Activated CD4-positive, alpha-beta T cell treated with anti-CD3 and anti-CD28 coated beads for 24 hours (primary cell): Measurements from ENCODE around the gene ITGB5.
"Not testable (repeated sequence)": the region's sequence is repeated elsewhere in the genome, so short reads cannot be mapped to it uniquely, and the experiment has no call there.

Experiments used
- DNase-seq, 2 donors: peaks; one replicate each; pipeline ENCODE4 v3.0.0-alpha.2; 2020; ENCODE audit warnings: low read depth in 2 of 2

The ITGB5 gene

DNA sequence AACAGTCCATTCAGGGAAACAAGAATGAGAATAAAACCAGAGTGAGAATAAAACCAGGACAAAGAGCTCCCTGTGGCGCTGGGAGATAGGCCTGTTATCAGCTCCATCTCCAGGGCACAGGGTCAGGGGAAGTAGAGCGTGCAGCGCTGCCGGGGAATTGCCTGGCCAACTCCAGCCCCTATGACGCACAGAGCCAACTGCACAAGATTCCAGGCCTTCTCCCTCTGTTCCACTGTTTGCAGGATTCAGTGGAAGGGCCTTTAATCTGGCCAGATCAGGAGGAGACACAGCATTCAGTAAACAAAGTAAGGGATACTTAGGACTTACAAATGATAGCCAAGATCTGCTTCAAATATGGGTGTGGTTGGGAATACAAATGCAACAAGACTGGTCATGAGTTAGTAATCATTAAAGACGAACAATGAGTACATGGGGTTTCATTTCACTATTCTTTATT, 49.4 kb downstream of the ITGB5 start:
- DNase-seq, result no peak

- no peak for DNase-seq
Observed at GRCh38 chr3:124837065-124837464, 50.1 kb downstream of the ITGB5 start.

DNA sequence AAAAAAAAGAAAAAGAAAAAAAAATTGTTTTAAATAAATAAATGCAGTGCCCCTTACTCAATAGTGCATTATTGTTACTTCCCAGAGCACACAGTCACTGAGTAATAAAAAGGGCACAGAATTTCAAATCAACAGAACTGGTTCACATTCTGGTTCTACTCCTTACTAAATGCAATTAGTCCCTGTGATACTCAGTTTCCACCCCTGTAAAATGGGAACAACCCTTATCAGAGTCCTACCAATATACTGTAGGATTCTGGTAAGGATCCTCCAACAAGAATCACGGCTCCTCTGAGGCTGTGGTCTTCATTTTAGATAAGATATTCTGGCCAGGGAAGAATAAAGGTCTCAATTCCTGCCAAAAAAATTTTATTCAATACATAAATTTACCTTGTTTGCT, 50.7 kb downstream of the ITGB5 start:
- DNase-seq, result no peak

DNA sequence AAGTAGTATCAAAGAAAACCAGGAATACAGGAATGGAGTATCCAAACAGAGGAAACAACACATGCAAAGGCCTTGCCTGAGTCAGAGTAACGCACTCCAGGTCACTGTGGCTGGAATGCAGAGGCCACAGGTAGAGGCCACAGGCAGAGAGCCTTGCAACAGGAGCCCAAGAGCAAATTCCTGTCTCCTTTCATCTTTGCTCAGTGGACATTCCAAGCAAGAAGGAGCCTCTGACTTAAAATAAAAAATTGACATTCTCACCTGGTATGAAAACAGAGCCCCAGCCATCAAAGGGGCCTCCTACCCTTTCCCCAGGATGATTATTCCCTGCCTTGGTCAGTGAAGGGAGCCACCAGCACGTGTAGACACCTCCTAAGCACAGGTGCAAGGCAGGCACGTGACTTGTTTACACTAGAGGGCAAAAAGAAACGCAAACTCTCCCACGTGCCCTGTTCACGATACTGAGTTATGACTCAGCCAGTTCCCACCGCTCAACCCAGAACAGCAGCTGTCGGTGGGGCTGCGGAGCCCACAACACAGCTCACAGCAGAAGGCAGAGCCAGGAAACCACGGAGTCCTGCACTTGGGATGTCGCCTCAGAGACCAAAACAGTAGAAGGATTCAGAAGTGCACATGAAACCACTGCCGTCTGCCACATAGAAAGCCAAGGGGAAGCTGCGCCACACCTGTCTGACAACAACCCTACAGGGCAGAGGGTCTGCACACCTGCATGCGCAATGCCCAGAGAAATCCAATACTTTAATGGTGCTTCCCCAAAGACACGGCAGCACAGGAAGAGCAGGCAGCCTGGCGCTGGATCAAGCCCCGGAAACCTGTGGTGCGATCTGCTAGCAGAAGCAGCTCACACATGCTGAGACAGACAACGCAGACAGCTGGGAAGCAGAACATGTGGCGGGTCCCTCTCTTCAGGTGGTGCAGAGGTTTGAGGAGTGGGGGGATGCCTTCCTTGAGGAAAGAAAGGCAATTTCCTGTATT, 52.1 kb downstream of the ITGB5 start:
- peak; percentile 10 to 12 for DNase-seq

GRCh38 chr3:124833710-124834332, 53.3 kb downstream of the ITGB5 start:
- DNase-seq, result no peak

- no peak for DNase-seq
Observed at GRCh38 chr3:124832782-124833709, 54.1 kb downstream of the ITGB5 start.

- no peak for DNase-seq
Observed at GRCh38 chr3:124831628-124832199, 55.5 kb downstream of the ITGB5 start.

DNA sequence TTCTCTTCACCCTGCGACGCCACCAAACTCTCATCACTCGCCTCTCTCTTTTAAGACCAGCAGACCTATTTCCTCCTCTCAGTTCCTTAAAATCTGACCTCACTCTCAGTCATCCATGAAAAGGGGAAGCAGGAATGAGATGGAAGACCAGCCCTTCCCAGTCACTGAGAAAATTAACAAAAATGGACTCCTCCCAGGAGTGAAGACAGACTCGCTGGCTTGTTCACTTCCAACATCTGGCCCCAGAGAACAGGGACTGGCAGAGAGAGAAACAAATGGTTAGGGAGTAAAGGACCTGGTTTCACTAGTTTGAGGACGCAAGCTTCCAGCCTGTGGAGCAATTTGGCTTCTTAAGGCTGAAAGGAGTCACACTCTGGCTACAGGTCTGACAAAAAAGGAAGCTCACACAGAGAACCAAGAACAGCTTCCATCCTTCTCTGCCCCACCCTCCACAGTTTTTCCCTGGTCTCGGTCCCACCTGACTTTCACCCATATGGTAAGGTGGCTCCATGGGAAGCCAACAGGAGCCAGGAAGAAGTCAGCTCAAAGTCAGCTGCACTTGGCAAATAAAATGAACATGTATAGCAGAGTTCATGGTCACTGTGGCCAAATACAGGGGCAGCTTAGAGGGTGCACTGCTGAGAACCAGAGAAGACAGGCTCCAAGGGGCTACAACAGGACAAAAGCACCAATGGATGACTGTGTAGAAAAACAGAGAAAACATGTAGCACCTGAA, 57.2 kb downstream of the ITGB5 start:
- DNase-seq, result no peak

GRCh38 chr3:124829178-124829818, 57.9 kb downstream of the ITGB5 start:
- DNase-seq, result no peak

DNA sequence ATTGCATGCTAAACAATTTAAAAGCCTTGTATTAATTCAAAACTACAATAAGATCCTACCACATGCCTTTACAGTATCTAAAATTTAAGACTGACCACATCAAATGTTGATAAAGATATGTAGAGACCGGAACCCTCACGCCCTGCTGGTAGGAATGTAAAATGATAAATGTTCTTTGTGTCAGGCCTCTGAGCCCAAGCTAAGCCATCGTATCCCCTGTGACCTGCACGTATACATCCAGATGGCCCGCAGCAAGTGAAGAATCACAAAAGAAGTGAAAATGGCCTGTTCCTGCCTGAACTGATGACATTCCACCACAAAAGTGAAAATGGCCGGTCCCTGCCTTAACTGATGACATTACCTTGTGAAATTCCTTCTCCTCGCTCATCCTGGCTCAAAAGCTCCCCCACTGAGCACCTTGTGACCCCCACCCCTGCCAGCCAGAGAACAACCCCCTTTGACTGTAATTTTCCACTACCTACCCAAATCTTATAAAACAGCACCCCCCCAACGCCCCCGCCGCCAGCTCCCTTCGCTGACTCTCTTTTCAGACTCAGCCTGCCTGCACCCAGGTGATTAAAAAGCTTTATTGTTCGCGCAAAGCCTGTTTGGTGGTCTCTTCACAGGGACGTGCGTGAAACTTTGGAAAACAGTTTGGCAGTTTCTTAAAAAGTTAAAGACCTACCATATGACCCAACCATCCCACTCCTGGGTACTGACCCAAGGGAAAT, 59.5 kb downstream of the ITGB5 start:
- not testable (repeated sequence) for DNase-seq

GRCh38 chr3:124826703-124827102, 60.5 kb downstream of the ITGB5 start:
- no peak for DNase-seq

DNA sequence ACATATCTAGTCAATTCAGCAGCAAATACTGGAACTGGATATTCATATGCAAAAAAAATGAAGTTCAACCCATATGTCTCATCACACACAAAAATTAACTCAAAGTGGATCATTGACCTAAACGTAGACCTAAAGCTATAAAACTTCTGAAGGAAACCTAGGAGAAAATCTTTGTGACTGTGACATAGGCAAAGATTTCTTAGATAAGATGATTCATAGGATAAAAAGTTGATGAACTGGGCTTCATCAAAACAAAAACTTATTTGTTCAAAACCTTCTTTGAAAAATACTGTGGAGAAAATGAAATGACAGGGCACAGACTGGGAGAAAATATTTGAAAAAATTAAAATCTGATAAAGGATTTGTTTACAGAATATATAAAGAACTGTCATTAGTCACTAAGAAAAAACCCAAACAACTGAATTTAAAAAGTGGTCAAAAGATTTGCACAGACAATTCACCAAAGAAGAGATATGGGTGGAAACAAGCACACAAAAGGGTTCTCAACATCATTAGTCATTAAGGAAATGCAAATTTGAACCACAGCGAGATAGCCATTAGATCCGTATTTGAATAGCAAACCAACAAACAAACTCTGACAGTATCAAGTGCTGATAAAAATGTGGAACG, 62.8 kb downstream of the ITGB5 start:
- DNase-seq, result no peak

DNA sequence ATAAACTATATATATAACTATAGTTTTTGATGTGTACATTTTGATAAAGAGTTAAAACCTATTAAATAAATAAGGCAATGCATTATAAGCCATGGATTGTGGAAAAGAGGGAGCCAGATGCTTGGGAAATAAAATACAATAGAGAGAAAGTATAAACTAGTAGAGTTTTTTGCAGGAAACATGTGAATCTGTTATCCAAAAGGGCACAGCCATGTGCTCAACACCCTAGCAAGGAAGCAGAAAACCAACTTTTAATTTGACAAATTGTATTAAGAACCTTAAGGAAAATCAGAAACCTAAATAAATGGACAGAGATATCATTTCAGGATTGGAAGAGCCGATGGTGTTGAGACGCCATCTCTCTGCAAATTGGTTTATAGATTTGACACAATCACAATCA, 63.5 kb downstream of the ITGB5 start:
- no peak for DNase-seq

DNA sequence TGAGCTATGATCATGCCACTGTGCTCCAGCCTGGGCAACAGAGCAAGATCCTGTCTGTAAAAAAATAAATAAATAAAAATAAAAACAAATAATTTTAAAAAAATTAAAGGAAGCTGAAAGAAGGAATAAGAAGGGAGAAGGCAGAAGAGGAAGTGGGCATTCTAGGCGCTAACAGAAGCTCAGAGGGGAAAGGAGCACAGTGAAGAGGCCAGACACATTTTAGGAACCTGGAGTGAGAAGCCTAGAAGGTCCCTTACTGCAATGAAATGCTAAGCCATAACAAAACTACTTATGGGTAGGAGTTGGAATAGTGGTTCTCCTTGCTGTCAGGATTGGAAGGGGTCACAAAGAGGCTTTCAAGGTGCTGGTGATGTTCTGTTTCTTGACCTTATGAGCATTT, 64.0 kb downstream of the ITGB5 start:
- DNase-seq, result no peak

DNA sequence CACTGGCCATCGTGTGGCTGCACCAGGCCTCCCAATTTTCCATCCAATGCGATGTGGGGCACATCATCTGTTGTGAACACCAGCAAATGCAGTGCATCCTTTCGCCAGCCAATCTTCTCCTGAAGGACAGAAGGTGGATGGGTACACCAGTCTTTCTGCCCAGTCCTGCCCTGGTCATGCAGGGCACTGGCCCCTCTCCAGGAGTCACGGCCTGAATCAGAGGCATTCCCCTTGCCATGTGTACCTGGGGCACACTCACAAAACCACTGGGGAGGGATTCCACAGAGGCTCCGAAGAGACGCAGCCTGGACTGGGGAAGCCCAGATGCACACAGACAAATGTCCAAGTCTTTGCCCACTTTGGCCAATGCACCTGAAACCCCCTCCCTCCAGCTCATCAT, 65.8 kb downstream of the ITGB5 start:
- DNase-seq, result no peak

- no peak for DNase-seq
Observed at GRCh38 chr3:124818398-124819091, 68.6 kb downstream of the ITGB5 start.

- no peak for DNase-seq
Observed at GRCh38 chr3:124817079-124817478, 70.1 kb downstream of the ITGB5 start.

DNA sequence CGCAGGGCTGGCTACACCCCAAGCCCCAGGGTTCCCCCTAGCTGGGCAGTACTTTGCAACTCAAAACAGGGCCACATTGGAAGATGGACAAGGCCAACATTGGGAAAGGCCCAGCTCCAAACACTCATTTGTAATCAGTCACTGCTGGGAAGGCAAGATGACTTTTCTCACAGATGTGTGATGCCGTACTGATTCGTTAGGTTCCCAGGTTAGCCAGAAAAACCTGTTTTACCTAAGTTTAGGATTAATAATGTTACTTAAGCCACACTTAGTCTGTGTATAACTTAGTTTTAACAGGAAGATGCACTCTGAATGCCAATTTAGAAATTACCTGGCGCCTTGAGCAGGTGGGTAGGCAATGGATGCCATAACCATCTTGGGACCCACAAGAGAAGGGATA, 71.0 kb downstream of the ITGB5 start:
- DNase-seq, result no peak

- DNase-seq, result no peak
Observed at GRCh38 chr3:124815781-124816180, 71.4 kb downstream of the ITGB5 start.
